ENCODE data around the gene AGR2.
"Not testable (repeated sequence)": the region's sequence is repeated elsewhere in the genome, so short reads cannot be mapped to it uniquely, and the experiment has no call there.

The AGR2 gene

DNA sequence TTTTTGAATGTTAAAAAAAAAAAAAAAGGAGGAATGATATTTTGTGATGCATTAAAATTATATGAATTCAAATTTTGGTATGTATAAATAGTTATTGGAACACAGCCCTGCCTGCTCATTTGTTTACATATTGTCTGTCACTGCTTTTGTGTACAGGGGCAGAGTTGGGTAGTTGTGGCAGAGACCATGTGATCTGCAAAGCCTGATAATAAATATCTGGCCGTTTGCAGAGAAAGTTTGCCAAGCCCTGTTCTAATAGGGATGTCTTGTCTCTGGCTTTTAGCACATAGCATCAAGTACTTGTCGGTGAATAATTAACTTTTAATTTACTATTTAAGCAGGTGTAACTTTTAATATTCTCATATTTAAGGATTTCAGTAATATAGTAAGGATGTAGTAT lies 31.5 kb downstream of the AGR2 start:
- no peak for DNase-seq

DNA sequence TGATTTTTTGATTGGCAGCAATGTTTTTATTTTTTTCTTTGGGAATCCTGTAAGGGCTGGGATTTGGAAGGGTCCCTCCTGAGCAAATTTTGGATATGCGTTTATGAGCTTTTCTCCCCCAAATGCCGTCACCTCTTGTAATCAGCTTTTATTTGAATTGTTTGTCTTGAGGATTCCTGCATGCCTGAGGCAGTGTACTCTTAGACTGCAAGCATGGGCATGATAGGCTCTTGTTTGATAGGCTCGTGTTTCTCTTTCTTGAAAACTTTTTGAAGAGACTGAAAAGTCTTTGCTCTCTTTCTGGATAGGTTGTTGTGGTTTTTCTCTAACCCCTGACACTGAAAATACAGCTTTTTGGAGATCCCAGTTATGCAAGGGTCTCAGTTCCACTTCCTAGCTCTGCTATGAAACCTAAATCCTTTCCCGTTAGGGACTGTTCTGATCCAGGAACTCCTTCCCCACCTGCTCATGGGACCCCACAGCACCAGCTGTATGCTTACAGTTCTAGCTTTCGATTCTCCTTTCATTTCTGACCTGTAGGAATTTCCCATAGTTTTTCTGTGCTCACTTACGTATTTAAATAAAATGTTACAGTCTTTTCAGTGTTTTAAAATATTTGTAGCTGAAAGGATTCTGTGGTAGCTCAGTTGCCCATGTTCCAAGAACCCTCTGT lies 34.0 kb downstream of the AGR2 start:
- no peak for DNase-seq

DNA sequence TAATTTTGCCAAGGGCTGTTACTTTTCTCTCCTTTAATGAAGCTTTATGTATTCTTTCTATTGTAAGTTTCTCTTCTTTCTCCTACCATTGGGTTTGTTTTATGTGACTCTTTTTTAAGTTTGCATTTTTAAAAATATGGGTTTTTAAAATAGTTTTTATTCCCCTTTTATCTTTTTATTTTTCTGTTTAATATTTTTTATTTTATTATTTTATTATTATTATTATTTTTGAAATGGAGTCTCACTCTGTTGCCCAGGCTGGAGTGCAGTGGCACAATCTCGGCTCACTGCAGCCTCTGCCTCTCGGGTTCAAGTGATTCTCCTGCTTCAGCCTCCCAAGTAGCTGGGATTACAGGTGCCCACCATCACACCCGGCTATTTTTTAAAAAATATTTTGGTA lies 34.8 kb downstream of the AGR2 start:
- not testable (repeated sequence) for DNase-seq

DNA sequence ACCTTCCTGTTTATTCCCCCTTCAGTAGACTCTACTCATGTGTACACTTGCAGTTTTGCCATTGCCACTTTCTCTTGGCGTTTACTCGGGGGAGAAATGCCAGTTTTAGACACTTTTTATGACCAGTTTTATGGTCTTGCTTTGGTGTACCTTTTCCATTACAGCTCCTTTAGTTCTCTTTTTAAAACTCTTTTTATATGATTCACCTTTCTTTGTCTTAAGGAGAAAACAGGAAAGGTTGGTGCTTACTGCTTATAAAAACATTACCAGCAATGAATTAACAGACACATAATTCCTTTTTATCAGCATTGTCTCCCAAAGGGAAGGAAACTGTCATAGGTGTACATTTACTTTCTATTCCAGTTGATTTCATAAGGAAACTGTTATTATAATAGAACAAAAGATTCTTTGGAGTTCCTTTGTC lies 39.4 kb downstream of the AGR2 start:
- no peak for DNase-seq

DNA sequence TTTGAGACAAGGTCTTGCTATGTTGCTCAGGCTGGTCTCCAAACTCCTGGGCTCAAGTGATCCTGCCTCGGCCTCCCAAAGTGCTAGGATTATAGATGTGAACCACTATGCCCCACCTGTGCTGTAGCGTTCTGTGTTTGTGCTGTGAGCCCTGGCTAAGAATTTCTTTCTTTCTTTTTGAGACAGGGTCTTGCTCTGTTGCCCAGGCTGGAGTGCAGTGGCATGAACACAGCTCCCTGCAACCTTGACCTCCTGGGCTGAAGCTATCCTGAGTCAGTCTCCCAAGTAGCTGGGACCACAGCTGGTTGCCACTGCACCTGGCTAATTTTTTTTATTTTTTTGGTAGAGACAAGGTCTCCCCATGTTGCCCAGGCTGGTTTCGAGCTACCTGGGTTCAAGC lies 39.9 kb downstream of the AGR2 start:
- DNase-seq: no peak

DNA sequence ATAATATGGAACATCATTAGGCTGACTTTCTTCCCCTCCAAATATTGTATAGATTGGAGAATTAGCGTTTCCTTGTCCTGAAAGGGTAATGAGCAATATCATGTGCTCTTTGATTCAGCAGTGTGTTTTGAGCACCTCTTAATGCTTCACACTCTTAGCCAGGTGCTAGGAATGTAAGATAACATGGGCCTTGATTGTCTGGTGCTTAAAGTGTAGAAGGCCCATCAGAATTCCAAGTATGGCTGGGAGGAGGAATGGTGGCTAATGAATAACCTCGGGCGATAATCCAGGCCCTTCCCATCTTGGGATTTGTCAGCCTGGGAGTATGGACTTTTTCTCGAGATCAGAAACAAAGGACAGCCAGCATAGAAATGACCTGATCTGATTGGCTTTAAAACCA lies 42.6 kb downstream of the AGR2 start:
- no peak for DNase-seq

DNA sequence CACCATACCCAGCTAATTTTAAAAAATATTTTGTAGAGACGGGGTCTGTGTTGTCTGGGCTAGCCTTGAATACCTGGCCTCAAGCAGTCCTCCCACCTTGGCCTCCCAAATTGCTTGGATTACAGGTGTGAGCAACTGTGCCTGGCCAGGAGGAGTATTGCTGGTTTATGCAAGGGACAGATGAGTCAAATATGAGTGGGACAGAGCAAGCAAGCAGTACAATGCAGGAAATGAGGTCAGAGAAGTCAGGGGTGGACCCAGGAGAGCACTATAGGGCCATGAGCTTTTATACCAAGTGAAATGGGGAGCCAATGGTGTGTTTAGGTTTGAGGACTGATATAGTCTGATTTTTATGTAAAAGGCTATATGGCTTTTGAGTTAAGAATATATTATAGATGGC lies 45.0 kb downstream of the AGR2 start:
- no peak for DNase-seq

DNA sequence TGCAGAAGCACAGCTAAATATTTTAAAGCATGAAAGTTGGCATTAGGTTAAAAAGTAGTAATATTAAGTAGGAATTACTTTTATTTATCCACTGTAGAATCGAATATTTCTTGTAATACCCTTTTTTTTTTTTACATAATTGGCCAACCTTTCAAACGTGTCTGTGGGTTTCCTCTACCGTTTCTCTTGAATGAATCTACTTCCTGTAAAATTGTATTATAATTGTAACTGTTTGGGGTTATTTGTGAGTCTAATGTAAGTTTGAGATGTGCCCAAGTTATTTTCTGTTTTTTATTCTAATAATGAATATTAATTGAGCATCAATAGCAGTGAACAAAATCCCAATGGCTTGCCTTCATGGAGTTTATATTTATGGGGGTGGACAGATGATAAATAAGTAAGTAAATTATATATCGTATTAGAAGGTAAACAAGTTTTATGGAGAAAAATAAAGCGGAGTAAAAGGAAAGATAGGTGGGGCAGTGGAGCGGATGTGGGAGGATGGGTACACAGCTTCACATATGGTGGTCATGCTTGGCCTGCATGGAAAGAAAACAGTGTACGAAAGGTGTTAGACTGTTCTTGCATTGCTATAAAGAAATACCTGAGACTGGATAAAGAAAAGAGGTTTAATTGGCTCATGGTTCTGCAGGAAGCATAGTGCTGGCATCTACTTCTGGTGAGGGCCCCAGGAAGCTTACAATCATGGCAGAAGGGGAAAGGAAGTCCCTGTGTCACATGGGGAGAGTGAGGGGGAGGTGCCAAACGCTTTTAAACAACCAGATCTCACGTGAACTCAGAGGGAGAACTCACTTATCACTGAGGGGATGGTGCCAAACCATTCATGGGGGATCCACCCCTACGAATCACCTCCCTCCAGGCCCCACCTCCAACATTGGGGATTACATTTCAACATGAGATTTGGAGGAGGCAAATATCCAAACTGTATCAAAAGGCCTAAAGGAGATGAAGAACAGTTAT lies 45.9 kb downstream of the AGR2 start:
- DNase-seq: no peak

DNA sequence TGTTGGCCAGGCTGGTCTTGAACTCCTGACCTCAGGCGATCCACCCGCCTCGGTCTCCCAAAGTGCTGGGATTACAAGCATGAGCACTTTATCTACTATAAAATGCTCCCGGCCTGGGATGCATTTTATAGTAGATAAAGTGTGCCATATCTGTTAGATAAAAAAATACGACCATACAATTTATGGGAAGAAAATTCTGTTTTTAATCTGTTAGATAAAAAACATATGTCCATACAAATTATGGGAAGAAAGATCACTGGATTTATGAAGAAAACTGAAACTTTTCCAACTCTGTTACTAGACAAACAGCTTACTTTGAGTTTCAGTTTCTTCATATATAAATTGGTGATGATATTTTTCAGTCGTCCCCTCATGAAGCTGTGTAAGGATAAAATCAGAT lies 46.8 kb downstream of the AGR2 start:
- no peak for DNase-seq

DNA sequence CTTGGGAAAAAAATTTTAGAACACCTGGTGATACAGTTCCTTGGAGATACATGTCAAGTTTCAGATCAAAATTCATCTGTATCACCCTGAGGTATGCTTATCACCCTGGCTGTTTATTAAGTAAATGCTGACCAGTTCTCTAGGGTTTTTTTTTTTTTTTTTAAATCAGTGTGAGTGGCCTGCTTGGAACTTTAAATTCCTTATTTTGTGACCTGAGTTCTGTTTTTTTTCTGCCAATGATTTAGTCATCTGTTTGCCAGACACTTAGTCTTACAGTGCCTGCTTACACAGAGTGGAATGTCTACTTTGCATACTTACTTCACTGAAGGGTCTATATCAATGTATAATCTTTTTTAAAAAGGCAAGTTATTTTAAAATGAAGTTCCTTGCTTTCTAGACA lies 49.4 kb downstream of the AGR2 start:
- no peak for DNase-seq

DNA sequence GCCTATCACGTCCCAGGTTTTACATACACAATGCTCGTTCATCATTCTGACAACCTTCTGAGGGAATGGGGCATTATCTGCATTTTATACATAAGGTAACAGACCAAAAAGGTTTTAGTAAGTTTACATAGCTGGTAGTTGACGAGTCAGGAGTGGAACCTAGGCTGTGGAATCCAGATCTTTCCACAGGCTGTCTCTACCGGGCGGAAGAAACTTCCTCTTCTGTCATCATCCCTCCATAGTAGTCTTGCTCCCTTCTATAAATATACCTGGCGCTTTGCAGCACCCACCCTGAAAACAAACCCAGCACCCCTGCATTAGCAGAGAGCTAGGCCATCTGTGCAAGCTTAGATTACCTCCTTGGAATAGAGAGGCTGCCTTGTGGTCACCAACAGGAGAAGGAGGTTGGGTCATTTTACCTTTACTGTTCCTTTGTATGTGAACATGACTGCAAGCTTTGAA lies 49.9 kb downstream of the AGR2 start:
- DNase-seq: no peak

DNA sequence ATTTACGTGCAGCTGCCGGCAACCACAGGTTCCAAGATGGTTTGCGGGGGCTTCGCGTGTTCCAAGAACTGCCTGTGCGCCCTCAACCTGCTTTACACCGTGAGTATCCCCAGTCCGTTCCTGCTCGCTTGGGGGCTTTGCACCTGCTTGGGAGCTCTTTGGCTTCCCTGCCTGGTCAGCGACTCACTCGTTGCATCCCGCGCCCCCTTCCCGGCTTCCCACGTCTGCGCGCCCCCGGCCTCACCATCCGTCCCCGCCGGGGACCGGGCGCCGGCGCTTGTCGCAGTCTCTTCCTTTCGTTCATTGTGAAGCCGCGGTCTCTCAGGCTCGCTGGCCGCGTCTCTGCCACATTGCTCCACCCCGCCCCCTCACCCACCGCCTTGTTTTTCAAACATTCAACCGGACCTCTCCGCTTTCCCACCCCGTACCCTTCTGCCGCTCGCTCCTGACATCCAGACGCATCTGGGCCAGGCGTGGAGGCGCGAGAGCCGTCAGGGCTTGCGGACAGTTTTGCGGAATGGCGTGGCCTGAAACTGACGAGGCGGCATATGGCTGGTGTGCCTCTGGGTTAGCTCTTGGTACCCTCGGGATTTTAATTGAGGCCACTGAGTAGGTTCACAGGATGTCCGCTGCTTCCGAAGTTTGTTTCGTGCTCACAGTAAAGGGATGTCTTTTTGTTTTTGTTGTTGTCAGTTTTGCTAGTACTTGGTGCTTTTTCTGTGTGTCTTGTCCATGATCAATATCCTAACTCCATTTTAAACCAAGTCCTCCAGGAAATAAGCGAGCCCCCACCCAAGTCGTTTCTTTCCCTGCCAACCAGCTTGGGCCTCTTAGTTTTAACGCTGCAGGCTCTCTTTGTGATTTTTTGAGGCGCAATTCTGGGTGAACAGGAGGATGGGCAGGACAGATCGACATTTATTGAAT lies 50.6 kb downstream of the AGR2 start:
- DNase-seq: no peak

DNA sequence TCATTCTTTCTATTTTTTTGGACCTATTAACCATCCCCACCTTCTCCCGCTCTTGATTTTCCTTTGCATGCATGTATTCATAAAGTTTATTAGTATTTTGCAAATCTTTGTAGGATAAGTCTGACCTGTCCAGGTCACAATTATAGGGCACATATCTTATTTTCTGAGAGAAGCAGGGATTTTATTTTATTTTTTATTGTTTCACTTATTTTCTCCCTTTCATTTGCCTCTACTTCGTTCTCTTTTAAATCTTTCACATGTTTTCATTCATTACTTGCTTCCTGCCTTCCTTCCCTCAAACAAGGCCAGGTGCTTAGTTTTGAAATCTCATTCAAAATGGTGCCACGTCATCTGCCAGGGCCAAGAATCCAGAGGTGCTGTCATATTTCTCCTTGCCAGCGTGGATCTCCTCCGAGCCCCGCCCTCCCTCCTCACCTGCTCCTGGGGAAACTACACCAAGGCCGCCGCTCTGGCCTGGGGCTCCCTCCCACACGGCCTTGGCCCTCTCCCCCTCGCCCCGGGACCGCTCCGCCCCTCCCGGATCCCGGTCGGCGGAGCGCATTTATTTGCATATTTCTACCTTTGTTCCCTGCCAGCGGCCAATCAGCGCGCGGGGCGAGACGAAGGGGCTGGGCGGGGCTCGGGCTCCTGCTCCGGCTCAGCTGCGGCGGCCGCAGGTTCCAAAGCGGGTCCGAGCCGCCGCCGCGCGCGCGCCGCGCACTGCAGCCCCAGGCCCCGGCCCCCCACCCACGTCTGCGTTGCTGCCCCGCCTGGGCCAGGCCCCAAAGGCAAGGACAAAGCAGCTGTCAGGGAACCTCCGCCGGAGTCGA lies 51.5 kb downstream of the AGR2 start, which contains the start of gene TSPAN13:
Gene TSPAN13, plus strand, starts transcription at position 654 of the 830 bp plus-strand sequence. CDS start 213 bp downstream, outside the sequence.
- peak; percentile 89 for DNase-seq

DNA sequence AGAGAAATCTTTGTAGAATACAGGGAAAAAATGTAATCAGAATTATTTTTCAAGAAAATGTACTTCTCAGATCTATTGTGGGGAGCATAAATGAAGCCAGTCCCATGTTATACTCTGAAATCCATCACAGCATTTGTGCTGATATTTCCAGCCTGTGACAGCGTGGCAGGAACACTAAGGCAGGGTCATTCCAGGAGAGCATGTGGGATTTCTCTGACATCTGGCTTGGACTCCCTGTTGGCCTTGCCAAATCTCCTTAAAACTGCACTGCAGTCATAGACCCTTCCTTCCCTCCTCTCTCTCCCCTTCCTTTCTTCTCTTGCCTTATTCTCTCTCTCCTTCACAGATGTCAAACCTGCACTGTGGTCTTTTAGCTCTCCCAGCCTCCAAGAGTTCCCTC lies 57.7 kb downstream of the AGR2 start:
- no peak for DNase-seq

DNA sequence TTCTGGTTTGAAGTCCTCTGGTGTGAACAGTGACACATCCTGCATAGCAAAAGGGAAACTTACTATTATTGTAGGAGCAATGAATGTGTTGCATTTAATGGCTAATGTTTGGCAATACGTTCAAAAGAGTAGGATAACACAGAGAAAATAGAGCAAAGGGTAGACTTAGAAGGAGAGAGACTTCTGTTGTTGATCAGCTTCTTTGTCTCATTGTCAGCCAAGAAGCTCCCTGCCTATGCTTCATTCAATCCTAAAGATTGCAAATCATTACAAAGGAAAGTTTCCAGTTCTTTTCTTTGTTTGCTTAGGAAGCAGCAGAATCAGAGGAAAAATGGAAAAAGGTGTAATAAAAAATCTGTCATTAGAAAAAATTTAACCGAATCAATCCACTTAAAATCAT lies 59.2 kb downstream of the AGR2 start:
- DNase-seq: no peak

DNA sequence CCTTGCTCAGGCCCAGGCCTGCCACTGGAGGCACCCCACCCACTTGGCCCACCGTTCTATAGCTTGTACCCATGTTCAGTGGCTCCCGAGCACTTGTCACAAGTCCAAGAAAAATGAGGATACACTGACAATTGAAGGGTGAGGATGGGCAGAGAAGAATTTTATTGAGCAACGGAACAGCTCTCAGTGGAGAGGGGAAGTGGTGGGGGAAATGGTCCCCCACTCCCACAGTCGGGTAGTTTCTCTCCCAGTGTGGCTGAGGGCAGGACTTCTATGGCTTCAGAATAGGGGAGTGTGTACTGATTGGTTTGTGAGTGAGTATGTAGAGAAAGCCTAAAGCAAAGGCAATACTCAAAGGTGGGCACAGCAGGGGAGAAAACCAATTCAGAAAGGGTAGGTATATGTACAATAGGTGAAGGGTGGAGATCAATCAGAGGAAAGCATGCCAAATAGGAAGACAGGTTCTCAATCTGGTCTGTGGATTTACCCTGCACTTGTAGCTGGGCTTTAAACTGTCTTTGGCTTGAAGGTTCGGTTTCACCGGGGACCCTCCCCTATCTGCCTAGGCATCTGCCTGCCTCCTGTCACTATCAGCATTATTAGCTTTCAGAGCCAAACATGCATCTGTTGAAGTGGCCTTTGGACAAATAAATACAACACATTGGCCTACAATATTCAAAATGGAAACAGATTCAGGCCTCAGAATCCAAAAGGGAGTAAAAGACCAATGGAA lies 60.1 kb downstream of the AGR2 start:
- no peak for DNase-seq

DNA sequence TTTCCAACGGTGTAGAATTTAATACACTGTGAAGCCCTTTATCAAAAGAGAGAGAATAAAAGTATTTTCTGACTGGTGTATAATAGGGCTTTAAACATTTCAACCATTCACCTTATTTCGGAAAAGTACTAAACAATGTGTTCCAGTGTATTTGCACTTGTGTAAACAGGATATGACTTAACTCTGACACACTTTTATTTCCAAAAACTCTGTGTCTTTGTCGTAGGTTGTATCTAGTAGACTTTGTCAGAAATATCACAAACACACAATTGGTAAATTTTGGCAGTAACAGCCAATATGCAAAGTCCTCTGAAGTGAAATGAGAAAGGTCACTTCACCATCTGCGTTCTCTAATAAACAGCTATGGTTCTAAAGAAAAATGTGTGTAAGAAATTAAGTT lies 61.6 kb downstream of the AGR2 start:
- DNase-seq: no peak

DNA sequence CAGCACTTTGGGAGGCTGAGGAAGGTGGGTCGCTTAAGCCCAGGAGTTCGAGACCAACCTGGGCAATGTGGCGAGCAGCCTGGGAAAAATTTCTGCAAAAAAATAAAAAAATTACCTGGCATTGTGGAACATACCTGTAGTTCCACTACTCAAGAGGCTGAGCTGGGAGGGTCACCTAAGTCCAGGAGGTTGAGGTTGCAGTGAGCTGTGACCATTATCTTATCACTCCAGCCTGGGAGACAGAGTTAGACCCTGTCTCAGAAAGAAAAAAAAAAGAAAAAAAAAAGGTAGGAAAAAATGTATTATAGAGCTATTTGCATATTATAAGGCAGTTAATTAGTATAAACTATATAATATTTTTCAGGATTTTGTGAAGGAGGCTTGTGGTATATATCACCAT lies 62.3 kb downstream of the AGR2 start:
- DNase-seq: no peak
